ENCODE data around the gene MAS1.

DNA sequence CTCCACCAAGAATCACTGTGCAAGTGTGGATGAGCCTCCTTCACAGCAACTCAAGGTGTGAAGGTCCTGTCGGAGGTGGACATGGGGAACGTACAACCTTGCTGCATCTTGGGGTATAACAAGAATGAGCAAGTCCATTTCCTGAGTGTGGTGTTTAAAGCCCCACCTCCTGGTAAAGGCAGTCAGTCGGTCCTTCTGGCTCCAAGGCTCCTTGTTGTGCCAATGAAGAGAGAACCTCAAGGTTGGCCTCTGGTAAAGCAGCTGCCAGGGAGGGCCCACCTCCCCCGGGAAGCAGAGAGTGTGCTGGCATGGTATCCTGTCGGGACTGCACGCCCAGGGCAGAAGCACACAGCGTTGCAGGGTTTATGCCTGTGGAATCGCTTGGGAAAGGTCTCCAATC is 12.4 kb upstream of the MAS1 start:
- TF ChIP-seq, protein P1, sequence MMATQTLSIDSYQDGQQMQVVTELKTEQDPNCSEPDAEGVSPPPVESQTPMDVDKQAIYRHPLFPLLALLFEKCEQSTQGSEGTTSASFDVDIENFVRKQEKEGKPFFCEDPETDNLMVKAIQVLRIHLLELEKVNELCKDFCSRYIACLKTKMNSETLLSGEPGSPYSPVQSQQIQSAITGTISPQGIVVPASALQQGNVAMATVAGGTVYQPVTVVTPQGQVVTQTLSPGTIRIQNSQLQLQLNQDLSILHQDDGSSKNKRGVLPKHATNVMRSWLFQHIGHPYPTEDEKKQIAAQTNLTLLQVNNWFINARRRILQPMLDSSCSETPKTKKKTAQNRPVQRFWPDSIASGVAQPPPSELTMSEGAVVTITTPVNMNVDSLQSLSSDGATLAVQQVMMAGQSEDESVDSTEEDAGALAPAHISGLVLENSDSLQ (IDR thresholded peaks at IDR 0.05), result no peak
- no peak for TF ChIP-seq NFRKB (IDR thresholded peaks at IDR 0.05)
- TF ChIP-seq ELF4 (IDR thresholded peaks at IDR 0.05), result no peak
- no peak for TF ChIP-seq FOXK2 (IDR thresholded peaks at IDR 0.05)
- TF ChIP-seq BHLHE40 (IDR thresholded peaks at IDR 0.05; ENCODE audit: borderline replicate concordance), result no peak
- no peak for TF ChIP-seq TARDBP (IDR thresholded peaks at IDR 0.05)
- no peak for TF ChIP-seq FOXM1 (IDR thresholded peaks at IDR 0.05; ENCODE audit: borderline replicate concordance)
- TF ChIP-seq SP1 (IDR thresholded peaks at IDR 0.05), result no peak
- no peak for TF ChIP-seq FOXA1 (IDR thresholded peaks at IDR 0.05)
- no peak for TF ChIP-seq SUZ12 (IDR thresholded peaks at IDR 0.05)
- TF ChIP-seq ZNF384 (IDR thresholded peaks at IDR 0.05), result no peak
